ENCODE data around the gene UGT2B17. TPM values are rescaled to one million over a fixed set of nuclear protein-coding genes. Genes with fewer than 3 reads are reported as not detected.
"Not testable (repeated sequence)": the region's sequence is repeated elsewhere in the genome, so short reads cannot be mapped to it uniquely, and the experiment has no call there.

Gene UGT2B17
- polyA plus RNA-seq, 1 donor from 2014 or later, result not detected

DNA sequence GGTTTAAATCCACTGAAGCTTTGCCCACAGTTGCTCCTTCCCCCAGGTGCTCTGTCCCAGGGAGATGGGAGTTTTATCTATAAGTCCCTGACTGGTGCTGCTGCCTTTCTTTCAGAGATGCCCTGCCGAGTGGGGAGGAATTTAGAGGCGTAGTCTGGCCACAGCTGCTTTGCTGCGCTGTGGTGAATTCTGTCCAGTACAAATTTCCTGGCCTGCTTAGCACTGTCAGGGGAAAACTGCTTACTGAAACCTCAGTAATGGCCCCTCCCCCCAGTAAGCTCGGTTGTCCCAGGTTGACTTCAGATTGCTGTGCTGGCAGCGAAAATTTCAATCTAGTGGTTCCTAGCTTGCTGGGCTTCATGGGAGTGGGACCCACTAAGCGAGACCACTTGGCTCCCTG, 40.1 kb downstream of the UGT2B17 start:
- no peaks in the 10 kb centered on the region for H3K9me3 ChIP-seq (ENCODE audit: low read length)
- H3K27me3 ChIP-seq (ENCODE audit: insufficient read depth, low read depth, low read length), result no peaks in the 10 kb centered on the region
- no peak overlapping the region for H2AFZ ChIP-seq (ENCODE audit: low read depth, low read length)
- H4K20me1 ChIP-seq (ENCODE audit: insufficient read depth), result no peaks in the 10 kb centered on the region
- TF ChIP-seq EP300 (conservative IDR thresholded peaks at IDR 0.05; ENCODE audit: poor library complexity, severe bottlenecking), result no peak
- no peak for TF ChIP-seq SMC3 (conservative IDR thresholded peaks at IDR 0.05; ENCODE audit: poor library complexity)
- no peak for TF ChIP-seq TAF1 (IDR thresholded peaks at IDR 0.05; ENCODE audit: low read depth)
- TF ChIP-seq MXI1 (conservative IDR thresholded peaks at IDR 0.05; ENCODE audit: poor library complexity, severe bottlenecking), result no peak
- TF ChIP-seq, protein P1, sequence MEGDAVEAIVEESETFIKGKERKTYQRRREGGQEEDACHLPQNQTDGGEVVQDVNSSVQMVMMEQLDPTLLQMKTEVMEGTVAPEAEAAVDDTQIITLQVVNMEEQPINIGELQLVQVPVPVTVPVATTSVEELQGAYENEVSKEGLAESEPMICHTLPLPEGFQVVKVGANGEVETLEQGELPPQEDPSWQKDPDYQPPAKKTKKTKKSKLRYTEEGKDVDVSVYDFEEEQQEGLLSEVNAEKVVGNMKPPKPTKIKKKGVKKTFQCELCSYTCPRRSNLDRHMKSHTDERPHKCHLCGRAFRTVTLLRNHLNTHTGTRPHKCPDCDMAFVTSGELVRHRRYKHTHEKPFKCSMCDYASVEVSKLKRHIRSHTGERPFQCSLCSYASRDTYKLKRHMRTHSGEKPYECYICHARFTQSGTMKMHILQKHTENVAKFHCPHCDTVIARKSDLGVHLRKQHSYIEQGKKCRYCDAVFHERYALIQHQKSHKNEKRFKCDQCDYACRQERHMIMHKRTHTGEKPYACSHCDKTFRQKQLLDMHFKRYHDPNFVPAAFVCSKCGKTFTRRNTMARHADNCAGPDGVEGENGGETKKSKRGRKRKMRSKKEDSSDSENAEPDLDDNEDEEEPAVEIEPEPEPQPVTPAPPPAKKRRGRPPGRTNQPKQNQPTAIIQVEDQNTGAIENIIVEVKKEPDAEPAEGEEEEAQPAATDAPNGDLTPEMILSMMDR (IDR thresholded peaks at IDR 0.05; ENCODE audit: poor library complexity, severe bottlenecking), result no peak
- no peak for TF ChIP-seq RAD21 (conservative IDR thresholded peaks at IDR 0.05)
- TF ChIP-seq, protein P2, sequence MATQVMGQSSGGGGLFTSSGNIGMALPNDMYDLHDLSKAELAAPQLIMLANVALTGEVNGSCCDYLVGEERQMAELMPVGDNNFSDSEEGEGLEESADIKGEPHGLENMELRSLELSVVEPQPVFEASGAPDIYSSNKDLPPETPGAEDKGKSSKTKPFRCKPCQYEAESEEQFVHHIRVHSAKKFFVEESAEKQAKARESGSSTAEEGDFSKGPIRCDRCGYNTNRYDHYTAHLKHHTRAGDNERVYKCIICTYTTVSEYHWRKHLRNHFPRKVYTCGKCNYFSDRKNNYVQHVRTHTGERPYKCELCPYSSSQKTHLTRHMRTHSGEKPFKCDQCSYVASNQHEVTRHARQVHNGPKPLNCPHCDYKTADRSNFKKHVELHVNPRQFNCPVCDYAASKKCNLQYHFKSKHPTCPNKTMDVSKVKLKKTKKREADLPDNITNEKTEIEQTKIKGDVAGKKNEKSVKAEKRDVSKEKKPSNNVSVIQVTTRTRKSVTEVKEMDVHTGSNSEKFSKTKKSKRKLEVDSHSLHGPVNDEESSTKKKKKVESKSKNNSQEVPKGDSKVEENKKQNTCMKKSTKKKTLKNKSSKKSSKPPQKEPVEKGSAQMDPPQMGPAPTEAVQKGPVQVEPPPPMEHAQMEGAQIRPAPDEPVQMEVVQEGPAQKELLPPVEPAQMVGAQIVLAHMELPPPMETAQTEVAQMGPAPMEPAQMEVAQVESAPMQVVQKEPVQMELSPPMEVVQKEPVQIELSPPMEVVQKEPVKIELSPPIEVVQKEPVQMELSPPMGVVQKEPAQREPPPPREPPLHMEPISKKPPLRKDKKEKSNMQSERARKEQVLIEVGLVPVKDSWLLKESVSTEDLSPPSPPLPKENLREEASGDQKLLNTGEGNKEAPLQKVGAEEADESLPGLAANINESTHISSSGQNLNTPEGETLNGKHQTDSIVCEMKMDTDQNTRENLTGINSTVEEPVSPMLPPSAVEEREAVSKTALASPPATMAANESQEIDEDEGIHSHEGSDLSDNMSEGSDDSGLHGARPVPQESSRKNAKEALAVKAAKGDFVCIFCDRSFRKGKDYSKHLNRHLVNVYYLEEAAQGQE (IDR thresholded peaks at IDR 0.05; ENCODE audit: borderline replicate concordance), result no peak
- no peak for TF ChIP-seq POLR2AphosphoS5 (IDR thresholded peaks at IDR 0.05)
- TF ChIP-seq EZH2 (IDR thresholded peaks at IDR 0.05; ENCODE audit: borderline replicate concordance, insufficient read depth, low read length, poor library complexity, severe bottlenecking), result no peak
- H3K4me3 ChIP-seq (ENCODE audit: low read length), result no peak overlapping the region
- no peaks in the 10 kb centered on the region for H3K9me2 ChIP-seq (ENCODE audit: insufficient read depth, low read length)
- H3K27ac ChIP-seq (ENCODE audit: low read length), result no peak overlapping the region
- H3K36me3 ChIP-seq (ENCODE audit: insufficient read depth, low read length), result no peaks in the 10 kb centered on the region
- H3K79me2 ChIP-seq (replicated peaks; ENCODE audit: insufficient read depth, low read length), result no peaks in the 10 kb centered on the region
- H3K4me2 ChIP-seq (ENCODE audit: low read length), result no peak overlapping the region
- H3F3A ChIP-seq (ENCODE audit: insufficient read depth, low read length, poor library complexity, severe bottlenecking), result no peaks in the 10 kb centered on the region
- H3K9ac ChIP-seq (ENCODE audit: low read length), result no peak overlapping the region

- H3K9me2 ChIP-seq (ENCODE audit: insufficient read depth, low read length); H3K9me3 ChIP-seq (ENCODE audit: low read length); H3K79me2 ChIP-seq (replicated peaks; ENCODE audit: insufficient read depth, low read length); H3K27me3 ChIP-seq (ENCODE audit: insufficient read depth, low read depth, low read length); H2AFZ ChIP-seq (ENCODE audit: low read depth, low read length); H3K4me2 ChIP-seq (ENCODE audit: low read length); H3K36me3 ChIP-seq (ENCODE audit: insufficient read depth, low read length); H3K4me3 ChIP-seq (ENCODE audit: low read length); H3K9ac ChIP-seq (ENCODE audit: low read length); H3K27ac ChIP-seq (ENCODE audit: low read length); H3F3A ChIP-seq (ENCODE audit: insufficient read depth, low read length, poor library complexity, severe bottlenecking); H4K20me1 ChIP-seq (ENCODE audit: insufficient read depth): not testable (repeated sequence)
These were observed 53.9 kb downstream of the UGT2B17 start for GRCh38 chr4:68522232-68522631.

GRCh38 chr4:68520985-68521384, 55.1 kb downstream of the UGT2B17 start:
- Histone ChIP-seq H3K27me3 (ENCODE audit: insufficient read depth, low read depth, low read length) (no peaks in the 10 kb centered on the region), H3F3A (ENCODE audit: insufficient read depth, low read length, poor library complexity, severe bottlenecking) (no peaks in the 10 kb centered on the region), H2AFZ (ENCODE audit: low read depth, low read length) (no peak overlapping the region), H4K20me1 (ENCODE audit: insufficient read depth) (no peaks in the 10 kb centered on the region), H3K27ac (ENCODE audit: low read length) (no peak overlapping the region), H3K9me2 (ENCODE audit: insufficient read depth, low read length) (no peaks in the 10 kb centered on the region), H3K36me3 (ENCODE audit: insufficient read depth, low read length) (no peaks in the 10 kb centered on the region), H3K9me3 (ENCODE audit: low read length) (no peaks in the 10 kb centered on the region), H3K9ac (ENCODE audit: low read length) (no peak overlapping the region), H3K79me2 (replicated peaks; ENCODE audit: insufficient read depth, low read length) (no peaks in the 10 kb centered on the region), H3K4me3 (ENCODE audit: low read length) (no peak overlapping the region), H3K4me2 (ENCODE audit: low read length) (no peak overlapping the region)
- TF ChIP-seq RAD21 (conservative IDR thresholded peaks at IDR 0.05) (no peak), EP300 (conservative IDR thresholded peaks at IDR 0.05; ENCODE audit: poor library complexity, severe bottlenecking) (no peak), SMC3 (conservative IDR thresholded peaks at IDR 0.05; ENCODE audit: poor library complexity) (no peak), MXI1 (conservative IDR thresholded peaks at IDR 0.05; ENCODE audit: poor library complexity, severe bottlenecking) (no peak), EZH2 (IDR thresholded peaks at IDR 0.05; ENCODE audit: borderline replicate concordance, insufficient read depth, low read length, poor library complexity, severe bottlenecking) (no peak), POLR2AphosphoS5 (IDR thresholded peaks at IDR 0.05) (no peak), TAF1 (IDR thresholded peaks at IDR 0.05; ENCODE audit: low read depth) (no peak)
- TF ChIP-seq, protein P2 (IDR thresholded peaks at IDR 0.05; ENCODE audit: borderline replicate concordance), result no peak
- TF ChIP-seq, protein P1 (IDR thresholded peaks at IDR 0.05; ENCODE audit: poor library complexity, severe bottlenecking), result no peak

Data from neural cell (in vitro differentiated cells).